HG03571 (cell line): ENCODE measurements around the gene NACAD.
A peak's percentile ranks its signal among the peaks of the same experiment; 100 is the strongest.
"Not testable (repeated sequence)": the region's sequence is repeated elsewhere in the genome, so short reads cannot be mapped to it uniquely, and the experiment has no call there.

Source experiments
- ATAC-seq: cut with Tn5 transposase; IDR thresholded peaks from one replicate; pipeline ENCODE4 v1.9.1; 2021; ENCODE audit not compliant: unreplicated experiment

The NACAD gene

GRCh38 chr7:45118292-45118691 lies 29.5 kb upstream of the NACAD start:
- ATAC-seq, result no peak

- ATAC-seq, result no peak
These were observed 28.8 kb upstream of the NACAD start for GRCh38 chr7:45117582-45117981.

- no peak for ATAC-seq
These were observed 27.3 kb upstream of the NACAD start for GRCh38 chr7:45116048-45116447.

GRCh38 chr7:45114926-45115325 lies 26.2 kb upstream of the NACAD start:
- ATAC-seq, result no peak

- not testable (repeated sequence) for ATAC-seq
These were observed 25.5 kb upstream of the NACAD start for GRCh38 chr7:45114257-45114656.

- ATAC-seq, result no peak
These were observed 23.9 kb upstream of the NACAD start for GRCh38 chr7:45112648-45113047.

GRCh38 chr7:45111298-45112223 lies 22.8 kb upstream of the NACAD start, which contains the start of gene TBRG4:
Gene TBRG4, minus strand, starts transcription at chr7:45111697. Its CDS starts 2,460 bp downstream, at chr7:45109237.
- ATAC-seq, result peak; percentile 89

GRCh38 chr7:45108863-45109262 lies 20.1 kb upstream of the NACAD start:
- ATAC-seq, result no peak

- ATAC-seq, result no peak
These were observed 18.6 kb upstream of the NACAD start for GRCh38 chr7:45107356-45107755.

GRCh38 chr7:45106820-45107219 lies 18.1 kb upstream of the NACAD start:
- ATAC-seq, result no peak

GRCh38 chr7:45105588-45106188 lies 16.9 kb upstream of the NACAD start:
- ATAC-seq, result no peak

- no peak for ATAC-seq
These were observed 16.2 kb upstream of the NACAD start for GRCh38 chr7:45104844-45105587.

- no peak for ATAC-seq
These were observed 15.4 kb upstream of the NACAD start for GRCh38 chr7:45103958-45104843.

GRCh38 chr7:45102785-45103712 lies 14.3 kb upstream of the NACAD start:
- ATAC-seq, result no peak

- ATAC-seq, result no peak
These were observed 13.0 kb upstream of the NACAD start for GRCh38 chr7:45101748-45102147.

GRCh38 chr7:45100761-45101480 lies 12.2 kb upstream of the NACAD start:
- no peak for ATAC-seq

- no peak for ATAC-seq
These were observed 11.4 kb upstream of the NACAD start for GRCh38 chr7:45099891-45100760.
